SK-N-MC (cell line): ENCODE data around the gene EZH1.

Experiments
- EZH2 ChIP-seq: fragments of 200-600 bp; sonication (generic); IDR thresholded peaks from one replicate; pipeline ENCODE4 v1.6.1; 2017; ENCODE audit warnings: antibody characterized with exemption
- POLR2AphosphoS5 ChIP-seq: IDR thresholded peaks from 2 replicates; pipeline ENCODE4 v1.6.1; 2012; ENCODE audit warnings: mild to moderate bottlenecking, low read depth, low read length, borderline replicate concordance

- no peak for TF ChIP-seq EZH2
- no peak for TF ChIP-seq POLR2AphosphoS5
Measured at GRCh38 chr17:42767512-42767911, 22.7 kb upstream of the EZH1 start.
